Common myeloid progenitor, CD34-positive (primary cell): ENCODE measurements around the gene ASAP3.
"Not testable (repeated sequence)": the region's sequence is repeated elsewhere in the genome, so short reads cannot be mapped to it uniquely, and the experiment has no call there.

ENCODE experiments used
- CTCF ChIA-PET: fragments of 350-600 bp; sonication (Branson Sonifier 250); formaldehyde crosslinking; loops from one replicate; lab custom pipeline; 2021; ENCODE audit warnings: antibody characterized with exemption; lab: Charles Lee
- POLR2A ChIA-PET: fragments of 350-600 bp; sonication (Branson Sonifier 250); formaldehyde crosslinking; loops from one replicate; lab custom pipeline; 2021; ENCODE audit warnings: antibody characterized with exemption; lab: Charles Lee
- DNase-seq, 3 donors: peaks; one replicate each; pipeline versions ENCODE4 v3.0.0 to v3.0.0-alpha.2; 2013
- H3K27ac ChIP-seq, 2 experiments: 1 replicate in 1 of 2; 2 replicates in 1 of 2; pipeline ENCODE4 v1.7.0; 2013; ENCODE audit warnings: inconsistent platforms in 2 of 2, low read length in 2 of 2, mild to moderate bottlenecking in 2 of 2, low read depth in 1 of 2, moderate library complexity in 1 of 2; ENCODE audit not compliant: severe bottlenecking in 2 of 2, insufficient read depth in 1 of 2, poor library complexity in 1 of 2
- H3K27me3 ChIP-seq, 5 experiments: replicated peaks in 2 of 5; 1 replicate in 3 of 5; 2 replicates in 2 of 5; pipeline versions ENCODE4 v1.6.1 to v1.7.0; 2013; ENCODE audit warnings: low read length in 4 of 5, mild to moderate bottlenecking in 2 of 5, moderate library complexity in 2 of 5, inconsistent platforms in 1 of 5; ENCODE audit not compliant: insufficient read depth in 5 of 5, control insufficient read depth in 4 of 5
- H3K36me3 ChIP-seq, 4 experiments: 1 replicate in 2 of 4; 2 replicates in 2 of 4; pipeline versions ENCODE4 v1.6.1 to v1.7.0; 2013; ENCODE audit warnings: low read length in 3 of 4, control low read depth in 1 of 4, mild to moderate bottlenecking in 1 of 4; ENCODE audit not compliant: control insufficient read depth in 4 of 4, insufficient read depth in 4 of 4
- H3K4me1 ChIP-seq, 4 experiments: 1 replicate in 3 of 4; 2 replicates in 1 of 4; pipeline versions ENCODE4 v1.6.1 to v1.7.1; 2013; ENCODE audit warnings: low read length in 3 of 4, mild to moderate bottlenecking in 3 of 4, control low read depth in 1 of 4, inconsistent platforms in 1 of 4, moderate library complexity in 1 of 4; ENCODE audit not compliant: control insufficient read depth in 4 of 4, insufficient read depth in 4 of 4; ENCODE audit errors: control extremely low read depth in 1 of 4
- H3K4me3 ChIP-seq, 7 experiments: 1 replicate in 4 of 7; 2 replicates in 3 of 7; pipeline versions ENCODE4 v1.5.1 to v1.7.0; 2013; ENCODE audit warnings: mild to moderate bottlenecking in 7 of 7, low read length in 6 of 7, moderate library complexity in 6 of 7, inconsistent platforms in 2 of 7, low read depth in 2 of 7, control low read depth in 1 of 7; ENCODE audit not compliant: insufficient read depth in 4 of 7, control insufficient read depth in 1 of 7; ENCODE audit errors: extremely low read depth in 1 of 7
- H3K9me3 ChIP-seq, 5 experiments: 1 replicate in 4 of 5; 2 replicates in 1 of 5; pipeline versions ENCODE4 v1.6.1 to v1.7.1; 2013; ENCODE audit warnings: low read length in 4 of 5, mild to moderate bottlenecking in 2 of 5, inconsistent platforms in 1 of 5, low read depth in 1 of 5, moderate library complexity in 1 of 5; ENCODE audit not compliant: control insufficient read depth in 4 of 5, insufficient read depth in 2 of 5; ENCODE audit errors: control extremely low read depth in 1 of 5
- WGBS: methylation state at CpG from one replicate; pipeline ENCODE4 v1.1.5; 2013; ENCODE audit not compliant: insufficient coverage; 5-methylcytosine and 5-hydroxymethylcytosine counted together

The ASAP3 gene

GRCh38 chr1:23380719-23381118 is 103.3 kb downstream of the ASAP3 start:
- WGBS: 90% methylated on average over 3 of the region's 5 CpGs
- H3K4me1 ChIP-seq: peaks cover 0 to 8% (median 0%) of the 10 kb centered on the region in 4 experiments
- no peaks in the 10 kb centered on the region for H3K36me3 ChIP-seq
- ChIA-PET POLR2A (no interaction called here), CTCF (interaction anchor here (1.5 kb wide), 1 partner anchor 8 kb away, joined by 3 read pairs; no protein-coding TSS in a partner anchor)
- H3K27me3 ChIP-seq: no peaks in the 10 kb centered on the region
- H3K4me3 ChIP-seq: no peak overlapping the region
- DNase-seq: no peak
- H3K9me3 ChIP-seq: no peaks in the 10 kb centered on the region
- no peak overlapping the region for H3K27ac ChIP-seq

DNA sequence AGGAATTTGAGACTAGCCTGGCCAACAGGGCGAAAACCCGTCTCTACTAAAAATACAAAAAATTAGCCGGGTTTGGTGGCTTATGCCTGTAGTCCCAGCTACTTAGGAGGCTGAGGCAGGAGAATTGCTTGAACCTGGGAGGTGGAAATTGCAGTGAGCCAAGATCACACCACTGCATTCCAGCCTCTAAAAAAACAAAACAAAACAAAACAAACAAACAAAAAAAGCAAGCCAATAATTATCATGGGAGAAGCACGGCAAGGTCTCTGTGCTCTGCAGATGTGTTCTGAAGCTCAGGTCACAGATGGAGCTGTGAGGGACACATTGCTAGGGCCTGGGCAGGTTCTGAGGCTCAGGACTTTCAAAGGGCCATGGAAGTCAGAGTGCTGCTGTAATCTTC is 103.7 kb downstream of the ASAP3 start:
- H3K36me3 ChIP-seq, H3K27me3 ChIP-seq, H3K4me3 ChIP-seq, POLR2A ChIA-PET, DNase-seq, H3K4me1 ChIP-seq, H3K9me3 ChIP-seq, H3K27ac ChIP-seq: not testable (repeated sequence)
- 43% methylated on average over 2 of the region's 4 CpGs for WGBS
- CTCF ChIA-PET: interaction anchor here (1.5 kb wide), 1 partner anchor 8 kb away, joined by 3 read pairs; no protein-coding TSS in a partner anchor
